GM12874 (cell line): ENCODE measurements around the gene GRHL1.

Experiments used
- CTCF ChIP-seq: IDR thresholded peaks from 2 replicates; pipeline ENCODE4 v1.5.1; 2011; ENCODE audit warnings: low read depth, mild to moderate bottlenecking, control low read depth, low read length, moderate library complexity; ENCODE audit not compliant: insufficient read depth

The GRHL1 gene

DNA sequence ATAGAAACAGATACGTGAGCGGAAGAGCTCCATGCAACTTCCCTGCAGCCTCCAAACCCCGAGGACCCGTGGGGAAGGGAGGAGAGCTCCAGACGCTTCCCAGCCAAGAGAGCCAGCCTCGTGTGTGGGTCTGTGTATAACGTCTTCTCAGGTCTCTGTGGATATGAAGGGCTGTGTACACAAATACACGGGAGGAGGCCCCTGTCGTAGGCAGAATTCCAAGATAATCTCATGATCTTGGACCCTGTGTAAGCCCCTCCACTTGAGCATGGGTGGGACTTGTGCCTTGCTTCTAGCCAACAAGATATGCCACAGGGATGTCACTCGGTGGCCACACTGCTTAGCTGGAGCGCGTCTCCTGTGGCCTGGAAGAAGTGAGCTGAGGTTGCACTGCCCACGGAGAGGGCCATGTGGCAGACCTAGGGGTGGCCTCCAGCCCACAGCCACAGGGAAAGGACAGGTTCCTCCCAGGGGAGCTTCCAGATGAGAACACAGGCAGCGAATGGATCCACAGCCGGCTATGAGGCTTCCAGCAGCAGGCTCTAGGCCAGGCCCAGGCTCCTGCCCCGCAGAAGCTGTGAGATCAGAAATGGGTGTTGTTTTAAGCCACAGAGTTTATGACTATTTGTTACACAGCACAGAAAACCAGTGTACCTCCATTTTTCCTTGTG is 76.3 kb downstream of the GRHL1 start:
- TF ChIP-seq CTCF: no peak

DNA sequence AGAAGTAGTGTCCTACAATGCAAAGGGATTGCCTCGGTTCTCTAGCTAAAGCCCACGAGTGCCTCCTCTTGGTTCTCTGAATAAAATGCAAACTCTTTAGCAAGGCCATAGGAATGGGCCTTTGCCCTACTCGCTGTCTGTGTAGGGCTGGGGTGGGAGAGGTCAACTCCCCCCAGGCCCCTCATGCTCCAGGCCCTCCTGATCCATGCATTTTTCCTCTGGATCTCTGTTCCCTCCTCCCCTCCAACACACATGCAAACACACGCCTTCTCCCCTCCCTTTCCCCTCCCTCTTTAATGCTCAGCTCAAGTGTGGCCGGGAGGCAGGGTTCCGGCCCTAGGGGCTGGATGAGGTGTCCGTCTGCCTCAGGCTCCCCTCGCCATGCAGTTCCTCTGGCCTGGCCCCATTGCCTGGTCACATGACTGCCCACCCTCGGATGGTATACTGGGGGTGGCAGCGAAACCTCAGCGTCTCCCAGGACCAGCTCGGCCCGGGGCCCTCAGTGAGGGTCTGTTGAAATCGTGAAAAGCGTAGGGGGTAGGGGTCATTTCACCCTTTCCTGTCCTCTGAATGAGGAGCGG is 77.0 kb downstream of the GRHL1 start:
- peak; percentile 20; the same call in 1 of the 2 replicates for TF ChIP-seq CTCF

DNA sequence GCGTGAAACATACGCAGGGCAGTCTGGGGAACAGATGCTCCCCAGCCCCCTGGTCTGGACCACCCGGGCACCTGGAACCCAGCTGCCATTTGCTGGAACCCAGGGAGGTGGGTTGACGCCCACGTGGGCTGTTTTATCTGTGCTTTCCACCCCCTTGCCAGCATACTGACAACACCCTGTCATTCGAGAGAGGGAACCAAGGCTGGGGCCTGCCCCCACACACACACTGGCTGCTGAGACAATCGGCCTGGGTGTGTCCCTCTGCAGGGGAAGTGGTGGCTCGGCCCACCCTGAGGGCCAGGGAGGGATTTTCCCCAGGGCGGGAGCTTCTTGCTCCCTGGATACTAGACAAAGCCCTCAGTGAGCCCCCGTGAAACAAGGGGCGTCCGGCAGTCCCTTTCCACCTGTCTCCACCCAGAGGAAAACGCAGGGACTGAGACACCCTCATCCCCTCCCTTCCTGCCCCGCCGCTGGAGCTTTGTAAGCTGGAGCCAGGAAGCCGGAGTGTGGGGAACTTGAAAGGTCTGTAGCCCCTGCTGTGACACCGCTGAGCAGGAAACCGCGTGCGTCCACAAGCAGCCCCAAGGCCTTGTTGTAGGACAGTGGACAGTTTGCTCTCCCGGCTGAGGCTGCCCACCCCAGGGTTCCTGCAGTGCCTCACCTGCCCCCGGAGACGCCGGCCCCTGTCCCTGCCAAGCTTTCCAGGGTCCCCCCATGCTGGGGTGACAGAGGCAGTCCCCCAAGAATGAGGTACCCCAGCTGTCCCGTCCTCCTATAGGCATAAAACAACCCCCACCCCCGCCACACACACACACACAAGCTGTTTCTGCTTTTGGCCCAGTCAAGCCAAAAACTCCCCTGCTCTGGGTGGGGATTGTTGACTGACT is 77.7 kb downstream of the GRHL1 start:
- no peak for TF ChIP-seq CTCF

- TF ChIP-seq CTCF: no peak
Observed at GRCh38 chr2:10029875-10030223, 78.4 kb downstream of the GRHL1 start.

GRCh38 chr2:10030311-10030736 is 78.8 kb downstream of the GRHL1 start:
- no peak for TF ChIP-seq CTCF

DNA sequence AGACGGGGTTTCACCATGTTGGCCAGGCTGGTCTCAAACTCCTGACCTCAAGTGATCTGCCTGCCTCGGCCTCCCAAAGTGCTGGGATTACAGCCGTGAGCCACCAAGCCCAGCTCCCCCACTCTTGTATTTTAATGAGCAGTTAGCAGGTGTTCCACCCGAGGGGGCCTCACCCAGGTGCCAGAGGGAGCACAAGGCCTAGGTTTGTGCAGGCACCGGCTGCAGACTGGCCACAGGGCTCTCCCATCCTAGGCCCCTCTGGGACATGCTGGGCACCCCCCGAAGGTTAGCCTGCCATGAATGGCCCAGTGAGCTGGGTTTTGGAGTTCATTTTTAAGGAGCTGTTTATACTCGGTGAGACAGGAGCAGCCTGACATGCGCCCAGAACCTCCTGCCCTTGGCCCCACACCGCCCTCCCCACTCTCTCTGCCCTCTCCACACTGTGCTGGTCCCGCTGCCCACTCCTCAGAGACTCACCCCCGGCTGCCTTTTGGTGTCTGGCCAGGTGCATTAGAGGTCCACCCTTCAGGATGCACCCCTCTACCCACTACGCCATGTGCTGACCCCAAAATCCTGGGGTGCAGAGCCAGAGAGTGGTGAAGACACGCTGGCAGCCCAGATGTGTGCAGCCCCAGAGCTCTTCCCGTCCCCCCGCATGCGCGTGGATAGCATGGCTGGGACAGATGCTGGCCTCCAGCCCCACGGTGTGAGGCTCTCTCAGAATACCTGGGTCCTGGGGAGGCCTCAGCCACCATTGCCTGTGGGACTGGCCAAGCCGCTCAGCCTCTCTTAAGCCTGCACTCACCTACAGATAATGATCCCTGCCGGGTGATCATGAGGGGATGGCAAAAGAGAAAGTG is 80.6 kb downstream of the GRHL1 start:
- TF ChIP-seq CTCF: no peak

DNA sequence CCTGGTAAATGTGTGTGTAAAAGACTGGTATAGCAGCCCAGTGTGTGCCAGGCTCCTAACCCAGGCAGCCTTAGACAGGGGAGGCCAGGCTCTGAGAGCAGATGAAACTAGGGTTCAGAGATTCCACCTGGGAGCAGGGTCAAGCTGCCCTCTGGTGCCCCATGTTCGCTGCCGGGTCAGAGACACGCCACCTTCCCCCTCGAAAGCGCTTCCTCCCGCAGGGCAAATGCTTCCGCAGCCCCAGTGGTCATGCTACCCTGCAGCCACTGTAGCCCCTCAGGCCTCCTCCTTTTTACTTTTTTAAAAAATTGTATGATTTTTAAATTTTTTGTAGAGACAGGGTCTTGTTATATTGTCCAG is 81.2 kb downstream of the GRHL1 start:
- TF ChIP-seq CTCF: no peak
